ENCODE results near the gene IL17REL. TPM values are rescaled to one million over a fixed set of nuclear protein-coding genes. Genes with fewer than 3 reads are reported as not detected.

Gene IL17REL
- total and polyA plus RNA-seq, 2 of the 13 experiments (the other 11 are each of a cell fraction or from before 2014, with no cell fraction given): not detected

GRCh38 chr22:49970528-49971231 is 41.9 kb downstream of the IL17REL start (continued):
- peak; percentile 44 for TF ChIP-seq ZNF142 (CRISPR knock-in tag; IDR thresholded peaks at IDR 0.05)
- peak; percentile 74 for TF ChIP-seq HNF4A (CRISPR knock-in tag; IDR thresholded peaks at IDR 0.05)
- peak; percentile 61; the same call in 1 of the 2 replicates for TF ChIP-seq ZNF768 (CRISPR knock-in tag; IDR thresholded peaks at IDR 0.05)
- TF ChIP-seq E2F2 (CRISPR knock-in tag; IDR thresholded peaks at IDR 0.05; ENCODE audit: borderline replicate concordance): no peak
- no peak for TF ChIP-seq FLYWCH1 (CRISPR knock-in tag; IDR thresholded peaks at IDR 0.05)
- no peak for TF ChIP-seq ZNF33A (CRISPR knock-in tag; IDR thresholded peaks at IDR 0.05; ENCODE audit: borderline replicate concordance)
- no peak for TF ChIP-seq ZNF230 (CRISPR knock-in tag; IDR thresholded peaks at IDR 0.05)
- no peak for TF ChIP-seq TEAD2 (CRISPR knock-in tag; IDR thresholded peaks at IDR 0.05)
- TF ChIP-seq ZBTB8A (CRISPR knock-in tag; IDR thresholded peaks at IDR 0.05; ENCODE audit: borderline replicate concordance, low read depth): no peak
- 0 out of 2 replicates have a peak, but pooled peaks have one; percentile 50 for TF ChIP-seq JDP2 (CRISPR knock-in tag; IDR thresholded peaks at IDR 0.05; ENCODE audit: borderline replicate concordance)
- no peak for TF ChIP-seq PRDM4 (CRISPR knock-in tag; IDR thresholded peaks at IDR 0.05; ENCODE audit: borderline replicate concordance)
- 0 out of 2 replicates have a peak, but pooled peaks have one; percentile 49 for TF ChIP-seq TSC22D2 (CRISPR knock-in tag; IDR thresholded peaks at IDR 0.05; ENCODE audit: borderline replicate concordance)
- TF ChIP-seq IRF9 (CRISPR knock-in tag; IDR thresholded peaks at IDR 0.05; ENCODE audit: borderline replicate concordance): no peak; the same call in 1 of the 2 replicates
- TF ChIP-seq ATF1 (CRISPR knock-in tag; IDR thresholded peaks at IDR 0.05): peak; percentile 85
- TF ChIP-seq NR0B2 (CRISPR knock-in tag; IDR thresholded peaks at IDR 0.05): no peak
- TF ChIP-seq ZNF788 (CRISPR knock-in tag; IDR thresholded peaks at IDR 0.05; ENCODE audit: borderline replicate concordance): peak; percentile 96
- TF ChIP-seq ZNF430 (CRISPR knock-in tag; IDR thresholded peaks at IDR 0.05): peak; percentile 50; the same call in 1 of the 2 replicates
- TF ChIP-seq SCMH1 (CRISPR knock-in tag; IDR thresholded peaks at IDR 0.05; ENCODE audit: borderline replicate concordance): no peak

All from HepG2 (cell line).